Measurements from ENCODE around the gene ARSK. TPM values are rescaled to one million over a fixed set of nuclear protein-coding genes. Genes with fewer than 3 reads are reported as not detected.

Gene ARSK
- total RNA-seq, 2 experiments from 2014 or later: 4.3 to 4.9 TPM

DNA sequence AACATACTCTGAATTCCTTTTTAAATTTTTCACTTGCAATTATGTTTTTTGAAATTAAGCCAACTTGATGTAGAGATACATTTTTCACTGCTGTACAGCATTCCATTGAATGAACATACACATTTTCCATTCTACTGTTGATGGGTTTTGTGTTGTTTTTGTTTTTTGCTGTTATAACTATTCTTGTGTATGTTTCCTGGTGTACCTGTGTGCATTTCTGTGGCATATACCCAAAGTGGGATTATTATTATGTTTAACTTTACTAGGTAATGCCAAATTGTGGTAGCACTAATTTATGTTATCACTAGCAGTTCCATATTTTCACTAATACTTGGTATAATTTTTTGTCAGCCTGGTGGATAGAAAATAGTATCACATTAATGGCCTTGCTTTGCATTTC lies 94.4 kb downstream of the ARSK start:
- DNase-seq (no peak), ATAC-seq (no peak)
- Mint-ChIP-seq H3K27me3 (no peaks in the 10 kb centered on the region), H3K27ac (no peak overlapping the region), H3K36me3 (peaks cover 4% of the 10 kb centered on the region), H3K9me3 (ENCODE audit: low read depth) (no peaks in the 10 kb centered on the region), H3K4me3 (no peak overlapping the region), H3K4me1 (peaks cover 37% of the 10 kb centered on the region)
- CTCF ChIA-PET: interaction anchor here (0.6 kb wide), 1 partner anchor 106 kb away, joined by 3 read pairs; no protein-coding TSS in a partner anchor

DNA sequence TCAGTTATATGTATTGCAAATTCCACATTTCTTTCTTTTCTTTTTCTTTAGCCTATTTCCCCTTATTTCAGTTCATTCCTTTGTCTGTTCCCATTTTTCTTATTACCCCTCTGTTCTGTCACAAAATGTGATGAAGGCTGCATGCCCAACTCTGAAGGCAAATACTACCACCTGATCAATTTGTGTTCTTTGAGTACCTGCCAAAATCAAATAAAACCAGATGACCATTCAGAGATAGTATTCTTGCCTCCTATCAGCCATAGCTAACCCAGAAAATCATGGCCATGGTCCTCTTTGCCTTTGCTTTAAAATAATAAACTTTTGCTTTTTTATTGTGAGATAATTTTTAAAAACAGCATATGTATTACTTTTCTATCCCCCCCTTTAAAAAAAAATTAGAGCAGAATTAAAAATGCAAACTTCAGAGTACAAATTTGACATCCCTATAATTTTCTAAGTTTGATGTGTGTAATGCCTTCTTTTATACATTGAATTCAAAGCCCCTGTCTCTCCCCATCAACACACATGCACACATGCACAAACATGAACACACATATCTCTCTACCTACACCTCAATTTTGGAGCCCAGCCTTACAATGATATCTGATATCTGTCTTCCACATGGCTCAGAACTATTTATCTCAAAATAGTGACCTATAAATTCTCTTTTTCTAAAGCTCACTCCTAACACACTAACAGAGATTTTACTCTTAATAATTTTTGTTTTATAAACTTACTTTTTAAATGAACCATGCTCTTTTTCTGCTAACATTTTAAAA lies 95.1 kb downstream of the ARSK start:
- Mint-ChIP-seq H3K4me3 (no peak overlapping the region), H3K9me3 (ENCODE audit: low read depth) (no peaks in the 10 kb centered on the region), H3K36me3 (peaks cover 4% of the 10 kb centered on the region)

DNA sequence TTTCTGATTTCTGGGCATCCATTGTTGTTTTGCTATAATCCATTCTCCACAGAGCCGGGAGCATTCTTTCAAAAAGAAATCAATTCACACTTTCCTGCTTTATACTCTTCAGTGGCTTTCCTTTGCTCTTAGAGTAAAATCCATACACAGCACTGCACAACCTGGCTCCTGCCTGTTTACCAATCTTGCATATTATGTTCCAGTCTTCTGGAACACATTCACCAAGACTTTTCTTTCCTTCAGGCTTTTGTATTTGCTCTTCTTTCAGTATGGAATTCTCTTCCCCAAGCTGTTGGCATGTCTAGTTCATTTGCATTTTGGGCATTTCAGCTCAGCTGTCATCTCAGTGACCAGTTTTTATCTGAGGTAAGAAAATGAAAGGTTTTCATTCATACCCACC lies 97.9 kb downstream of the ARSK start:
- H3K9me3 Mint-ChIP-seq (ENCODE audit: low read depth): no peaks in the 10 kb centered on the region
- CTCF ChIA-PET: interaction anchor here (0.9 to 1.4 kb wide), 2 partner anchors 12 to 194 kb away, joined by 4 read pairs; no protein-coding TSS in a partner anchor
- peaks cover 4% of the 10 kb centered on the region for H3K36me3 Mint-ChIP-seq
- no peak overlapping the region for H3K4me3 Mint-ChIP-seq
- DNase-seq: no peak
- H3K4me1 Mint-ChIP-seq: peaks cover 12% of the 10 kb centered on the region
- H3K27ac Mint-ChIP-seq: no peak overlapping the region
- no peak for ATAC-seq
- H3K27me3 Mint-ChIP-seq: no peaks in the 10 kb centered on the region

More for the DNA sequence above, 95.1 kb downstream of the ARSK start:
- Mint-ChIP-seq H3K27me3 (no peaks in the 10 kb centered on the region), H3K4me1 (peaks cover 30% of the 10 kb centered on the region), H3K27ac (no peak overlapping the region)
- ATAC-seq: no peak
- CTCF ChIA-PET: interaction anchor here (0.6 to 0.8 kb wide), 2 partner anchors 9 to 680 kb away, joined by 3 read pairs; no protein-coding TSS in a partner anchor
- DNase-seq: no peak

DNA sequence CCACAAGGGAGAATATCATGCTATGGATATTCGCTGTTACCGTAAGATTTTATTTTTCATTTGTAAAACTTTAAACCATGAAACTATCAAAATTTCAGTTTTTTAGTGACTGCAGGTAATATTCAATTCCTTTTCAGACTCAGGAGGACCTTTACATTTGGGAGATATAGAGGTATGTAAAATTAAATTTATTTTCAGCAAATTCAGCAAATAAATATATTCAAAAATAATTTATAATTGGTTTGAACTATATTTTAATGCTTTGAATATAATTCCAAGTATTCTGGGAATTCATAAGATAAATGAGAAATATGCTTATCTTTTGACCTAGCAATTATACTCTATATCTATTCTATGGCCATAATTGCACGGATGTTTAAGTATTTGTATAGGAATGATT lies 99.3 kb downstream of the ARSK start:
- Mint-ChIP-seq H3K9me3 (ENCODE audit: low read depth) (no peaks in the 10 kb centered on the region), H3K4me1 (peaks cover 5% of the 10 kb centered on the region), H3K27me3 (no peaks in the 10 kb centered on the region), H3K4me3 (no peak overlapping the region), H3K27ac (no peak overlapping the region), H3K36me3 (peaks cover 4% of the 10 kb centered on the region)
- ATAC-seq (no peak), DNase-seq (no peak)
- CTCF ChIA-PET: no interaction called here

Other genes with a start within 250 kb of the ARSK start
- not detected for gene FAM81B, start 163.7 kb upstream of the ARSK start, total RNA-seq
- gene SKIC3, start 124 bp upstream of the ARSK start, total RNA-seq: 10 to 100 TPM; 64.1 to 75.0 TPM
- gene GPR150, start 65.0 kb downstream of the ARSK start, total RNA-seq: under 1 TPM; 0.28 to 0.58 TPM
- gene RFESD, start 91.7 kb downstream of the ARSK start, total RNA-seq: 1 to 10 TPM; 3.0 to 3.3 TPM
- gene SPATA9, start 127.9 kb downstream of the ARSK start, total RNA-seq: not detected
- under 1 TPM; 0.35 to 0.55 TPM for gene RHOBTB3, start 176.2 kb downstream of the ARSK start, total RNA-seq